K562 (cell line): ENCODE data around the gene SLC6A8. TPM values are rescaled to one million over a fixed set of nuclear protein-coding genes. Genes with fewer than 3 reads are reported as not detected.

Experiments
- ADNP ChIP-seq: fragments of 200-800 bp; sonication (Bioruptor generic); IDR thresholded peaks from 2 replicates; pipeline ENCODE4 v1.6.1; 2016; ENCODE audit warnings: missing genetic modification characterization, missing compliant biosample characterization
- BHLHE40 ChIP-seq: IDR thresholded peaks from 2 replicates; pipeline ENCODE4 v1.6.1; 2011; ENCODE audit warnings: low read length, improper control_type of control experiment
- CBX1 ChIP-seq: sonication (generic); IDR thresholded peaks from 2 replicates; pipeline ENCODE4 v1.6.1; 2016; ENCODE audit warnings: antibody characterized with exemption, low read depth, mild to moderate bottlenecking
- CREM ChIP-seq: IDR thresholded peaks from 2 replicates; pipeline ENCODE4 v1.6.1; 2014; ENCODE audit warnings: antibody characterized with exemption, low read depth
- ETS2 ChIP-seq: IDR thresholded peaks from 2 replicates; pipeline ENCODE4 v1.6.1; 2016; ENCODE audit warnings: borderline replicate concordance, missing genetic modification characterization, mild to moderate bottlenecking, moderate library complexity, missing compliant biosample characterization; ENCODE audit not compliant: poor library complexity, severe bottlenecking
- ETV6 ChIP-seq, 3 experiments: fragments of 150-350 bp in 1 of 3; sonication (generic) in 1 of 3; formaldehyde crosslinking in 1 of 3; IDR thresholded peaks; 2 replicates each; pipeline versions ENCODE4 v1.6.1 to v1.8.0; 2014 to 2022; ENCODE audit warnings: borderline replicate concordance in 2 of 3, low read depth in 2 of 3, antibody characterized with exemption in 1 of 3, low read length in 1 of 3, mild to moderate bottlenecking in 1 of 3, missing genetic modification reagents in 1 of 3
- HCFC1 ChIP-seq: IDR thresholded peaks from 2 replicates; pipeline ENCODE4 v1.6.1; 2012; ENCODE audit warnings: low read depth, low read length, improper control_type of control experiment
- HNRNPLL ChIP-seq: fragments of 200-400 bp; formaldehyde crosslinking; IDR thresholded peaks from 2 replicates; pipeline ENCODE4 v1.6.1; 2017; ENCODE audit warnings: low read length, low read depth, mild to moderate bottlenecking; ENCODE audit not compliant: poor library complexity, severe bottlenecking
- PKNOX1 ChIP-seq: fragments of 450-650 bp; IDR thresholded peaks from 2 replicates; pipeline ENCODE4 v1.6.1; 2016
- PYGO2 ChIP-seq: fragments of 450-650 bp; IDR thresholded peaks from 2 replicates; pipeline ENCODE4 v1.6.1; 2016; ENCODE audit warnings: mild to moderate bottlenecking, missing genetic modification characterization, moderate library complexity, missing compliant biosample characterization
- SAP30 ChIP-seq: fragments of 200-600 bp; sonication (generic); IDR thresholded peaks from 2 replicates; pipeline ENCODE4 v1.6.1; 2012; ENCODE audit warnings: borderline replicate concordance, low read depth, mild to moderate bottlenecking, moderate library complexity, low read length, control low read depth, inconsistent platforms; ENCODE audit not compliant: insufficient read depth, poor library complexity, severe bottlenecking
- SLC30A9 ChIP-seq: fragments of 250-450 bp; sonication (Bioruptor Pico); IDR thresholded peaks from 2 replicates; pipeline ENCODE4 v1.8.0; 2022; ENCODE audit warnings: mild to moderate bottlenecking, moderate library complexity
- SREBF2 ChIP-seq: sonication (generic); formaldehyde crosslinking; IDR thresholded peaks from 2 replicates; pipeline ENCODE4 v1.4.0; 2020; ENCODE audit warnings: mild to moderate bottlenecking, missing genetic modification reagents
- TAF9B ChIP-seq: fragments of 450-650 bp; IDR thresholded peaks from 2 replicates; pipeline ENCODE4 v1.6.1; 2018; ENCODE audit warnings: mild to moderate bottlenecking; ENCODE audit not compliant: partially characterized antibody
- TCF3 ChIP-seq: sonication (generic); formaldehyde crosslinking; IDR thresholded peaks from 2 replicates; pipeline ENCODE4 v1.4.0; 2020; ENCODE audit warnings: mild to moderate bottlenecking, missing genetic modification reagents
- ZNF449 ChIP-seq: fragments of 250-450 bp; sonication (Bioruptor Pico); IDR thresholded peaks from 2 replicates; pipeline ENCODE4 v1.8.0; 2022; ENCODE audit warnings: moderate library complexity, mild to moderate bottlenecking, inconsistent platforms
- ZNF507 ChIP-seq: conservative IDR thresholded peaks from 2 replicates; pipeline ENCODE4 v1.6.1; 2017; ENCODE audit warnings: missing genetic modification characterization, missing compliant biosample characterization
- polyA plus RNA-seq, 8 experiments: library from polyadenylated mRNA; depleted of rRNA in 4 of 8; stranded (reverse) in 5 of 8; unstranded in 3 of 8; fragments of >200 nt; fragmentation: Nextera tagmentation in 2 of 8; fragmentation: Illumina TruSeq in 1 of 8; extraction: Ambion mirVana in 2 of 8; extraction: Trizol in 1 of 8; gene quantifications; 2 replicates each; pipeline versions ENCODE4 v1.2.1 to v1.2.3, GENCODE V29; 2011 to 2014; ENCODE audit warnings: inconsistent platforms in 1 of 8, missing spikeins in 1 of 8
- total RNA-seq, 7 experiments: library from RNA; depleted of rRNA in 6 of 7; stranded (reverse); fragments of >200 nt in 6 of 7; fragmentation: Illumina TruSeq in 2 of 7; extraction: Trizol in 2 of 7; gene quantifications; 2 replicates each; pipeline versions ENCODE4 v1.2.1 to v1.2.3, GENCODE V29; 2011 to 2021; ENCODE audit warnings: low replicate concordance in 1 of 7
- TF ChIP-seq, protein P1 (sequence below): sonication (generic); formaldehyde crosslinking; IDR thresholded peaks from 2 replicates; pipeline ENCODE4 v1.8.0; 2023; ENCODE audit warnings: mild to moderate bottlenecking, missing genetic modification reagents
- TF ChIP-seq, protein P2 (sequence below), 2 experiments: fragments of 450-650 bp; IDR thresholded peaks; 2 replicates each; pipeline ENCODE4 v1.6.1; 2016

The SLC6A8 gene
- total and polyA plus RNA-seq, 9 of the 15 experiments (the other 6 are each of a cell fraction or from before 2014, with no cell fraction given): 0.68 to 144 (median 34.3) TPM

DNA sequence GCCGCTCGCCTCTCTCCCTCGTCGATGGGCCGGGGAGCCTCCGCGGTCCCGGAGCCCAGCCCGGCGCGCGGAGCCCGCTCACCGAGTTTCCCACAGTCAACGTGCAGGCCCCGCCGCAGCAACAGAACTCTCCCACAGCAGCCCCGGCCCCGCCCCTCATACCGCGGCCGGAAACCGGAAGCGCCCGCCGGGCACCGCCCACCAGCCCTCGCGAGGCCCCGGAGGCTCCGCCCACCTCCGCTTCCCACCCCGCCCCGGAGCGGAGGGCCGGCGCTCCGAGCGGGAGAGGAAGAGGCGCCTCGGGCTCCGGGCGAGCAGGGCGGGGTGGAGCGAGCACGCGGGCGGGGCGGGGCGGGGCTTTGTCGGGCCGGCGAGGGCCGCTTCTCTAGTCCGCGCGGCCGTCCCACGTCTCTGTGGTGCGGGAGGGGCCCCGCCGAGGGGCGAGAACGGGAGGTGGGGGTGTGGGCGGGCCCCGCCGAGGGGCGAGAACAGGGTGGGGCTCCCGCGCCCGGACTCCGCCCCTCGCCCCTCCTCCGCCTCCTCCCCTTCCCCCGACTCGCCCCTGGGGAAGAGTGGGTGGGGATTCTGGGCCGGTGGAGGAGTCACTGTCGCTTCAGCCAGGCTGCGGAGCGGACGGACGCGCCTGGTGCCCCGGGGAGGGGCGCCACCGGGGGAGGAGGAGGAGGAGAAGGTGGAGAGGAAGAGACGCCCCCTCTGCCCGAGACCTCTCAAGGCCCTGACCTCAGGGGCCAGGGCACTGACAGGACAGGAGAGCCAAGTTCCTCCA is 36.7 kb downstream of the SLC6A8 start, which contains the start of the genes ABCD1 and BCAP31 (continued):
- TF ChIP-seq, protein P1, sequence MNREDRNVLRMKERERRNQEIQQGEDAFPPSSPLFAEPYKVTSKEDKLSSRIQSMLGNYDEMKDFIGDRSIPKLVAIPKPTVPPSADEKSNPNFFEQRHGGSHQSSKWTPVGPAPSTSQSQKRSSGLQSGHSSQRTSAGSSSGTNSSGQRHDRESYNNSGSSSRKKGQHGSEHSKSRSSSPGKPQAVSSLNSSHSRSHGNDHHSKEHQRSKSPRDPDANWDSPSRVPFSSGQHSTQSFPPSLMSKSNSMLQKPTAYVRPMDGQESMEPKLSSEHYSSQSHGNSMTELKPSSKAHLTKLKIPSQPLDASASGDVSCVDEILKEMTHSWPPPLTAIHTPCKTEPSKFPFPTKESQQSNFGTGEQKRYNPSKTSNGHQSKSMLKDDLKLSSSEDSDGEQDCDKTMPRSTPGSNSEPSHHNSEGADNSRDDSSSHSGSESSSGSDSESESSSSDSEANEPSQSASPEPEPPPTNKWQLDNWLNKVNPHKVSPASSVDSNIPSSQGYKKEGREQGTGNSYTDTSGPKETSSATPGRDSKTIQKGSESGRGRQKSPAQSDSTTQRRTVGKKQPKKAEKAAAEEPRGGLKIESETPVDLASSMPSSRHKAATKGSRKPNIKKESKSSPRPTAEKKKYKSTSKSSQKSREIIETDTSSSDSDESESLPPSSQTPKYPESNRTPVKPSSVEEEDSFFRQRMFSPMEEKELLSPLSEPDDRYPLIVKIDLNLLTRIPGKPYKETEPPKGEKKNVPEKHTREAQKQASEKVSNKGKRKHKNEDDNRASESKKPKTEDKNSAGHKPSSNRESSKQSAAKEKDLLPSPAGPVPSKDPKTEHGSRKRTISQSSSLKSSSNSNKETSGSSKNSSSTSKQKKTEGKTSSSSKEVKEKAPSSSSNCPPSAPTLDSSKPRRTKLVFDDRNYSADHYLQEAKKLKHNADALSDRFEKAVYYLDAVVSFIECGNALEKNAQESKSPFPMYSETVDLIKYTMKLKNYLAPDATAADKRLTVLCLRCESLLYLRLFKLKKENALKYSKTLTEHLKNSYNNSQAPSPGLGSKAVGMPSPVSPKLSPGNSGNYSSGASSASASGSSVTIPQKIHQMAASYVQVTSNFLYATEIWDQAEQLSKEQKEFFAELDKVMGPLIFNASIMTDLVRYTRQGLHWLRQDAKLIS: peak; percentile 47; the same call in 1 of the 2 replicates
- TF ChIP-seq SREBF2 (CRISPR knock-in tag): no peak
- no peak for TF ChIP-seq BHLHE40
- no peak for TF ChIP-seq TCF3 (CRISPR knock-in tag)
- TF ChIP-seq ADNP (tag): no peak
- no peak for TF ChIP-seq ETS2 (tag)
- TF ChIP-seq SAP30: no peak
- TF ChIP-seq TAF9B: no peak
- no peak for TF ChIP-seq ZNF507 (tag)
- TF ChIP-seq SLC30A9 (CRISPR knock-in tag): no peak
- no peak for TF ChIP-seq CBX1
- TF ChIP-seq PYGO2 (tag): no peak
- TF ChIP-seq, protein P2, sequence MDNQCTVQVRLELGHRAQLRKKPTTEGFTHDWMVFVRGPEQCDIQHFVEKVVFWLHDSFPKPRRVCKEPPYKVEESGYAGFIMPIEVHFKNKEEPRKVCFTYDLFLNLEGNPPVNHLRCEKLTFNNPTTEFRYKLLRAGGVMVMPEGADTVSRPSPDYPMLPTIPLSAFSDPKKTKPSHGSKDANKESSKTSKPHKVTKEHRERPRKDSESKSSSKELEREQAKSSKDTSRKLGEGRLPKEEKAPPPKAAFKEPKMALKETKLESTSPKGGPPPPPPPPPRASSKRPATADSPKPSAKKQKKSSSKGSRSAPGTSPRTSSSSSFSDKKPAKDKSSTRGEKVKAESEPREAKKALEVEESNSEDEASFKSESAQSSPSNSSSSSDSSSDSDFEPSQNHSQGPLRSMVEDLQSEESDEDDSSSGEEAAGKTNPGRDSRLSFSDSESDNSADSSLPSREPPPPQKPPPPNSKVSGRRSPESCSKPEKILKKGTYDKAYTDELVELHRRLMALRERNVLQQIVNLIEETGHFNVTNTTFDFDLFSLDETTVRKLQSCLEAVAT (IDR thresholded peaks at IDR 0.05): no peak
- no peak for TF ChIP-seq PKNOX1
- TF ChIP-seq HCFC1: 0 out of 2 replicates have a peak, but pooled peaks have one; percentile 6
- TF ChIP-seq ZNF449: no peak
- TF ChIP-seq ETV6 (IDR thresholded peaks at IDR 0.05; ENCODE audit: borderline replicate concordance in 1 of 2, low read depth in 2 of 2, low read length in 1 of 2): no peak
- no peak for TF ChIP-seq ETV6 (CRISPR knock-in tag; IDR thresholded peaks at IDR 0.05; ENCODE audit: borderline replicate concordance)
- no peak for TF ChIP-seq CREM
- TF ChIP-seq HNRNPLL: no peak
